ENCODE data around the gene PLK5.

PLK5 gene

GRCh38 chr19:1579222-1579621, 55.3 kb downstream of the PLK5 start:
- no peak for DNase-seq

- DNase-seq = no peak
These were observed 56.5 kb downstream of the PLK5 start for GRCh38 chr19:1580382-1580781.

- DNase-seq = no peak
These were observed 57.1 kb downstream of the PLK5 start for GRCh38 chr19:1580957-1581356.

DNA sequence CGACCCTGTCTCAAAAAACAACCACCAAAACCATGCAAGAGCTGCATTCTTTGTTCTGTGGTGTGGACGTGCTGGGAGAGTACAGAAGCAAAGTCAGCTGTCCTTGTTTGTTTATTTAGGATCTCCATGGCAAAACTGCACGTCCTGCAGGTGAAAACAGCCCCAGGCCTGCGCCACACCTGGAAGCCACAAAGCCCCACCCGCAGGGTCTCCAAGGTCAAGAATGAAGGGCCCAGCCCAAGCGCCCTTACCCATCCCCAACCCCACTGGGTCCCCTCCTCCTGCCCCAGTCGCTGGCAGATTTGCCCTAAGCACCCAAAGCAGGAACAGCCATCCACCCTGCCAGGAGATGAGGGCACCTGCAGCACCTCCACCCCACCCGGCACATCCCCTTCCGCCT, 58.3 kb downstream of the PLK5 start:
- DNase-seq = no peak

DNA sequence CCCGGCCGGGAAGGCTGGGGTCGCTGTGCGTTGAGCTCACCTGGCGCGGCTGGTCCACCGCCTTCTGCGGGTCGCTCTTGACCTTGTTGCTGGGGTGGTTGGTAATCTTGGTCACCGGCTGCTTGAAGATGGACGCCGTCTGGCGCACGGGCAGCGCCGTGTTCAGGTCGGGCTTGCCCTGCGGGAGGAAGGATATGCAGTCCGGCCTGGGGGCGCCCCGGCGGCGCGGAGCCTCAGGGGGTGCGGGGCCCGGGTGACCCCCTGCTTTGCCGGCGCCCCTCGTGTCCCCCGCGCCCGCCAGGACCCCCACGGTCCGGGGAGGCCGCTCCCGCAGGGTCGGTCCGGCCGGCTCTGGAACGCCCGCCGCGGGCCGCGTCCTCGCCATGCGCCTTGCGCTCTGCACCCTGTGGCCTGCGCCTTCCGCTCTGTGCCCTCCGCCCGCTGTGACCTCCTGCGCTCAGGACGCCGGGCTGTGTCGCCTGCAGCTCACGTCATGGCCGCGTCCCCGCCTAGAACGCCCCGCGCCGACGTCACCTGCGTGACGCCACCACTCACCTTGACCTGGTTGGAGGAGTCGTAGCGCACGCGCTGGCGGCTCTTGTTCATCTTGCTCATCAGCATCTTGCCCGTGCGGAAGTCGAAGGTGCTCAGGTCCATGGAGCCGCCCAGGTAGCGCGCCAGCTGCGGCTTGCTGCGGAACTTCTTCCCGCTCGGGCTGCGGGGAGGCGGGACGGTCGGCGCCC, 60.8 kb downstream of the PLK5 start:
- no peak for DNase-seq

- no peak for DNase-seq
These were observed 61.3 kb downstream of the PLK5 start for GRCh38 chr19:1585243-1585580.

Measured in femur (tissue), 1 donor.